AG09319 (cell line): ENCODE measurements around the gene CC2D2A.

Experiments used
- DNase-seq: peaks from one replicate; pipeline ENCODE4 v3.0.0-alpha.2; 2010; ENCODE audit warnings: low read depth; ENCODE audit errors: extremely low read depth
- TF ChIP-seq, protein P1 (sequence below): IDR thresholded peaks from 2 replicates; pipeline ENCODE4 v1.5.1; 2011; ENCODE audit warnings: low read depth, mild to moderate bottlenecking, inconsistent platforms, low read length, moderate library complexity

CC2D2A gene

GRCh38 chr4:15544248-15544729 lies 74.6 kb downstream of the CC2D2A start:
- TF ChIP-seq, protein P1, sequence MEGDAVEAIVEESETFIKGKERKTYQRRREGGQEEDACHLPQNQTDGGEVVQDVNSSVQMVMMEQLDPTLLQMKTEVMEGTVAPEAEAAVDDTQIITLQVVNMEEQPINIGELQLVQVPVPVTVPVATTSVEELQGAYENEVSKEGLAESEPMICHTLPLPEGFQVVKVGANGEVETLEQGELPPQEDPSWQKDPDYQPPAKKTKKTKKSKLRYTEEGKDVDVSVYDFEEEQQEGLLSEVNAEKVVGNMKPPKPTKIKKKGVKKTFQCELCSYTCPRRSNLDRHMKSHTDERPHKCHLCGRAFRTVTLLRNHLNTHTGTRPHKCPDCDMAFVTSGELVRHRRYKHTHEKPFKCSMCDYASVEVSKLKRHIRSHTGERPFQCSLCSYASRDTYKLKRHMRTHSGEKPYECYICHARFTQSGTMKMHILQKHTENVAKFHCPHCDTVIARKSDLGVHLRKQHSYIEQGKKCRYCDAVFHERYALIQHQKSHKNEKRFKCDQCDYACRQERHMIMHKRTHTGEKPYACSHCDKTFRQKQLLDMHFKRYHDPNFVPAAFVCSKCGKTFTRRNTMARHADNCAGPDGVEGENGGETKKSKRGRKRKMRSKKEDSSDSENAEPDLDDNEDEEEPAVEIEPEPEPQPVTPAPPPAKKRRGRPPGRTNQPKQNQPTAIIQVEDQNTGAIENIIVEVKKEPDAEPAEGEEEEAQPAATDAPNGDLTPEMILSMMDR, result no peak
- no peak for DNase-seq

DNA sequence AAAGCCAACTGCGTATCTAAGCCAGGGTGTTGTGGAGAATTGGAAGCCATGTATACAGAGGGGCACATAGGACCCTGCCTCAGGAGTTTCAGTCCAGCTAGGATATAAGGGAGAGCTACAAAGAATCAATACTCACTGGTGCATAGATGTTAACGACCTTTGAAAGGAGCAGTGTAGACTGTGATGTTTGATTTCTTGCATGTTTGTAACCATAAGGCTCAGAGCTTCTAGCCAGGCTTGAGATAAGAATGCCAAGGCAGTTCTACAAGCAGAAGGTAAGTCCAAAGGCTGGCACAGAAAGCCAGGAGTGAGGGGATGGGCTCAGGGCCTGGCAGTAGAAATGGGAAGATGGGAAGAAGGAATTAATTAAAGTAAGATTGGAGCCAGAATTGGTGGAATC lies 75.7 kb downstream of the CC2D2A start:
- TF ChIP-seq, protein P1, result no peak
- no peak for DNase-seq

DNA sequence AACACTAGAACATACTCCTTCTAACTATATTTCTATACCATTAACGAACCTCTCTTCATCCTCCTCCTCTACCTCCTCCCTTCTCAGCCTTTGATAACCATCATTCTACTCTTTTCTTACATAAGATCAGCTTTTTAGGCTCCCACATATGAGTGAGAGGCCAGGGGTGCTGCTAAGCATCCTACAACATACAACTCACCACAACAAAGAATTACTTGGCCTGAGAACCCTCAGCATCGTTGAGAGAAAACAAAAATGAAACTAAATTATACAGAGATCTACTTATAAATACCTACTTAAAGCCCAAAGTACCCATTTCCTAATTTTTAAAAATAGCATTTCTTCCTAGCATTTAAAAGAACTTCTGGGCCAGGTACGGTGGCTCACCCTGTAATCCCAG lies 77.7 kb downstream of the CC2D2A start:
- TF ChIP-seq, protein P1, result no peak
- DNase-seq, result no peak

- no peak for DNase-seq
- TF ChIP-seq, protein P1, result no peak
Observed at GRCh38 chr4:15550491-15550890, 80.8 kb downstream of the CC2D2A start.

GRCh38 chr4:15551740-15552446 lies 82.2 kb downstream of the CC2D2A start:
- TF ChIP-seq, protein P1, result no peak
- no peak for DNase-seq

DNA sequence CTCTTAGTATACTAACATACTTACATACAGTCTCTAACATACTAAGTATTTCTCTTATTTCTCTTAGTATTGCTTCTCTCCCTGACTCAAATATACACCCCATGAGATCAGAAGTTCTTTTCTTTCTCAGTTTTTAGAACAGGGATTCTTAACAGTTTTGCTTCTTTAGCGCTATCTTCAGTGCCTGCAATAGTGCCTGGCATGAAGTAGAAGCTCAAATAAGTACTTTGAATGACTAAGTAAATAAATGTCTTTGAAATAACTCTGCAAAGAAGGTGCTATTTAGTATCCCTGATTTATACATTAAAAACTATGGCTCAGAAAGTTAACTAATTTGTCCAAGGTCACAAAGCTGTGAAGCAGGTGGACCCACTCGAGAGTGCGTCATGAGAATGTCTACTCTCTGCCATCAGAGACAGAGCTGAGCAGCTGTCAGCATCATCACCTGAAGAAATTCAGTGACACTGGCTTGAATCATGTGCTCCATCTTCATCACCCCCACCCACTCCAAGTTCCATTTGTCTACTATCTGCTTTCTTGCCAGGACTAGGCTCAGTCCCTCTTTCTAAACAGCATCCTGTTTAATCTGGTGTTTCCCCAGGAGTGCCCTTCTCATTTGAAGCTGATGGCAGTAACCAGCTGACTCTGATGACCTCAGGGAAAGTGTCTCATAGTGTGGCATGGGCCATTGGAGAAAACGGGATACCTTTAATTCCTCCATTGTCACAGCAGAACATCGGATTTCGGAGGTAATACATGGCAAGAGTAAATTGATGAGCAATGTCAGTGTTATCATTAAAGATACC lies 83.1 kb downstream of the CC2D2A start:
- DNase-seq, result no peak
- TF ChIP-seq, protein P1, result no peak

- DNase-seq, result no peak
- TF ChIP-seq, protein P1, result no peak
Observed at GRCh38 chr4:15556511-15557092, 86.9 kb downstream of the CC2D2A start.
